Stomach smooth muscle (tissue), 2 donors: ENCODE data around the gene TRMT61A.
"Not testable (repeated sequence)": the region's sequence is repeated elsewhere in the genome, so short reads cannot be mapped to it uniquely, and the experiment has no call there.

Experiments
- H3K27ac ChIP-seq: one replicate; pipeline ENCODE4 v1.7.0; 2013; ENCODE audit warnings: mild to moderate bottlenecking, low read length, inconsistent platforms
- H3K27me3 ChIP-seq, 2 donors: one replicate each; pipeline ENCODE4 v1.7.0; 2013; ENCODE audit warnings: low read length in 2 of 2; ENCODE audit not compliant: insufficient read depth in 2 of 2, control insufficient read depth in 1 of 2
- H3K36me3 ChIP-seq, 2 donors: one replicate each; pipeline ENCODE4 v1.7.0; 2013; ENCODE audit warnings: low read length in 2 of 2; ENCODE audit not compliant: control insufficient read depth in 2 of 2, insufficient read depth in 2 of 2
- H3K4me1 ChIP-seq: one replicate; pipeline ENCODE4 v1.7.0; 2013; ENCODE audit warnings: low read length; ENCODE audit not compliant: control insufficient read depth, insufficient read depth
- H3K4me3 ChIP-seq, 2 donors: one replicate each; pipeline ENCODE4 v1.7.0; 2013; ENCODE audit warnings: low read length in 2 of 2
- H3K9ac ChIP-seq, 2 donors: one replicate each; pipeline ENCODE4 v1.7.0; 2013; ENCODE audit warnings: low read length in 2 of 2, mild to moderate bottlenecking in 1 of 2
- H3K9me3 ChIP-seq, 2 donors: one replicate each; pipeline ENCODE4 v1.7.0; 2013; ENCODE audit warnings: low read length in 2 of 2; ENCODE audit not compliant: control insufficient read depth in 2 of 2
- donor health status: healthy.
- donor health status: Pancreatic carcinoma.

TRMT61A gene

DNA sequence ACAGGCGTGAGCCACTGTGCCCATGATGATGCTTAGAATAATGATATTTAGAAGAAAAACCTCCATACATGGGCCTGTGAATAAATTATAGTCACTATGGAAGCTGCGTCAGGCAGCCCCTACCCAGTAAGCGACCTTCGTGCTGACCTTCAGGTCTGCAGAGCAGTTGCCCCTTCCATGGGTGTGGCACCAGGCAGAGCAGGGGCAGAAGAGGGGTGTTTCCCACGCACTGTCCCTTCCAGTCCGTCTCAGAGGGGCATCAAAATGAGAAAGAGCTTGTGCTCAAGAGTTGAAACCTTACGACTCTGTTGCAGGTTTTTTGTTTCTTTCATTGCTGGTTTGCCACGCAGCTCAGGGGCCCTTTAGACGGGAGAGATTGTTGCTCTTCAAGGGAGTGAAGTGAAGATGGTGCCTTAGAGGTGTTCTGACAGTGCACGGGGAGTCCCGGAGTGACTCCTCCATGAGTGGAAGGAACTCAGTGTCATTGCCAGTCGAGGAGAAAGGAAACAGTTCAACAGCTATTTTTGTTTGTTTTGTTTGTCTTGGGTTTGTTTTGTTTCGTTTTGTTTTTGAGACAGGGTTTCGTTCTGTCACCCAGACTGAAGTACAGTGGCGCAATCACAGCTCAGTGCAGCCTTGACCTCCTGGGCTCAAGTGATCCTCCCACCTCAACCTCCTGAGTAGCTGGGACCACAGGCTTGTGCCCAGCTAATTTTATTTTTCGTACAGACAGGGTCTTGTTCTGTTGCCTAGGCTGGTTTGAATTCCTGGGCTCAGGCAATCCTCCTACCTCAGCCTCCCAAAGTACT lies 20.3 kb upstream of the TRMT61A start:
- no peaks in the 10 kb centered on the region for H3K9me3 ChIP-seq
- H3K4me1 ChIP-seq, result peaks cover 15% of the 10 kb centered on the region
- H3K9ac ChIP-seq, result no peak overlapping the region
- no peaks in the 10 kb centered on the region for H3K27me3 ChIP-seq
- H3K4me3 ChIP-seq, result no peak overlapping the region
- H3K27ac ChIP-seq, result no peak overlapping the region
- H3K36me3 ChIP-seq, result peaks cover 23 to 28% of the 10 kb centered on the region in 2 donors

DNA sequence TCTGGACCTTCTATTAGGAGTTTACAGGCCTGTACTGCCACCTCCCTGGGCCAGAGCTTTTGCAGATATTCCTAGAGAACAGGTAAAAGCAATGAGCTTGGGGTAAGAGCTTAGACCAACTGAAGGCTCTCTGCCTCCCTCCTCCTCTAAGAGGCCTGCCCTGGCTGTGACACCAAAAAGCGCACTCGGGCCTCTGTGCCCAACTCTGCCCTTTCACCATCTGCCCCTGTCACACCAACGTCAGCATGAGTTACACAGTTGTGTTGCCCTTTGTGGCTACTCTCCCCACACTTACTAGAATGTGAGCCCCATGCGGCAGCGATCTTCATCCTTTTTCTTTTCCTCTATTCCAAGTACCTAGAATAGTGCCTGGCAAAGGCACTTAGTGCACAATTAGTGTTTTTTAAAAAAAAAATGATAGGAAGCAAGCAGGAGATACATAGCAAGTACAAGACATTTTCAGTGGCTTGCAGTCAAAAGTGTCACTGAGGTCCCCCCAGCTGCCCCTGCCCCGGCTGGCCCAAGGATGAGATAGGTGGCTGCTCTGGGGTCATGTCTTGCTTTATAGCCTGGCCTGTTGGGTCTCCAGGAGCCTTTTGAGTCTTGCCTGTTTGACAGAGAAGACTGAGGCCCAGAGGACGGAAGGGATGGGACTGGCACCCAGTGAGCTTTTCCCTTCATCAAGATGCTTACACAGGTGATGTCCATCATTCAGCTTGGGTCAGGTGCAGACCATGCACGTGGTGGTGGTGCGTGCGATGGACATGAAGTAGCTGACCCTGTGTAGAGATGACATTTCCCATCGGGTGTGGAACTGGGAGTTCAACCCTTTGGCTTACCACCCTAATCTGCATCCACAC lies 18.9 kb upstream of the TRMT61A start:
- Histone ChIP-seq H3K9ac (no peak overlapping the region), H3K9me3 (no peaks in the 10 kb centered on the region), H3K27ac (no peak overlapping the region), H3K4me1 (peaks cover 18% of the 10 kb centered on the region), H3K36me3 (peaks cover 15 to 19% of the 10 kb centered on the region in 2 donors), H3K27me3 (no peaks in the 10 kb centered on the region), H3K4me3 (no peak overlapping the region)

DNA sequence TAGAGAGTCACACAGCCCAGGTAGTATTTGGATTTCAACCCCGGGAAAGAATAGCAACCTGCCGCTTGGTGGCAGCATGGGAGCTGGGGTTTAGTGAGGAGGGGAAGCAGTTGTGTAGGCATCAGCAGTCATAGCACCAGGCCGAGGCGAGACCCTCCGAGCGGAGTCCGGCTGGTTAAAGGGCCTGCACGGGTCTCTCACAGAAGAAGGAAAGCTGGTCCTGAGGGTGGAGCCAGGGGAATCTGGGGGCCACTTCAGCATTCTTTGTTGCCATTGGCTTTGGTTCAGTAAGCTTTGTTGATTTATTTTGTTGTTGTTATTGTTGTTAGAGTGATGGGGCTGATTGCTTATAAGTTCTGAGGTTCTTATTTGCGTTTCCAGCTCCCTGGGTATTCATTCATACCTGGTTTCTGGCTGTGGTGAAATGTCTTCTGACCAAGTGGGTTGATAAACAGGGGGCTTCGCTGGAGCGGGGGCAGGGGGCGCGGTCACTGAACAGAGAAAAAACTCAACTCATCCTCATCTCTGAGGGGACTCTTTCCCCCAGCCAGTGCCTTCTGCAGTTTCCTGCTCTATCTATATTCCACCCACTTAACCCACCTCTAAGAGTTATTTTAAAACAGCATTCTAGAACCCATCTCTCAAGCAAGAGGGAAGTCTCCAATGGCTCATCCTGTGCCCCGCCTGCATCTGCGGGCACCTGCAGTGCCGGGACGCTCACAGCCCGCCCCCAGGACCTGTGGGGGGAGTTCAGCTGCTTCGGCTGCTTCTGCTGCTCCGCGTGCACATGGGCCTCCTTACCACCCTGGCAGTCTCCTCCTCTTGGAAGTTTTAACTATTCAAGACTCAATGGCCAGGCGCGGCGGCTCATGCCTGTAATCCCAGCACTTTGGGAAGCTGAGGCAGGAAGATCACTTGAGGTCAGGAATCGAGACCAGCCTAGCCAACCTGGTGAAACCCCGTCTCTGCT lies 18.0 kb upstream of the TRMT61A start:
- H3K9ac ChIP-seq, result no peak overlapping the region
- H3K4me1 ChIP-seq, result peaks cover 18% of the 10 kb centered on the region
- no peaks in the 10 kb centered on the region for H3K9me3 ChIP-seq
- H3K27ac ChIP-seq, result no peak overlapping the region
- H3K27me3 ChIP-seq, result no peaks in the 10 kb centered on the region
- H3K4me3 ChIP-seq, result no peak overlapping the region
- peaks cover 10 to 12% of the 10 kb centered on the region in 2 donors for H3K36me3 ChIP-seq

DNA sequence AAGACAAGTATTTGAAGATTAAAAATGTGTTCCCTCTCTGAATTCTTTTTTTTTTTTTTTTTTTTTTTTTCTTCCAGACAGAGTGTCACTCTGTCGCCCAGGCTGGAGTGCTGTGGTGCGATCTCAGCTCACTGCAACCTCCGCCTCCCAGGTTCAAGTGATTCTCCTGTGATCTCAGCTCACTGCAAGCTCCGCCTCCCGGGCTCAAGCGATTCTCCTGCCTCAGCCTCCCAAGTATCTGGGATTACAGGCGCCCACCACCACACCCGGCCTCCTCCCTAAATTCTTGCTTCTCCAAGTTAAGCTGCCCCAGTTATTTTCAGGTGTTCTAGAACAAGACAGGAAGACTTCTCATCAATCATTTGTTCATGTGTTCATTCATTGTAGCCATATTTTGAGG lies 16.8 kb upstream of the TRMT61A start:
- Histone ChIP-seq H3K4me1 (peaks cover 18% of the 10 kb centered on the region), H3K4me3 (peak overlapping the region in 1 of 2 donors; percentile 47), H3K27ac (peak overlapping the region; percentile 87), H3K36me3 (peaks cover 10 to 12% of the 10 kb centered on the region in 2 donors)
- not testable (repeated sequence) for H3K27me3 ChIP-seq, H3K9ac ChIP-seq, H3K9me3 ChIP-seq

DNA sequence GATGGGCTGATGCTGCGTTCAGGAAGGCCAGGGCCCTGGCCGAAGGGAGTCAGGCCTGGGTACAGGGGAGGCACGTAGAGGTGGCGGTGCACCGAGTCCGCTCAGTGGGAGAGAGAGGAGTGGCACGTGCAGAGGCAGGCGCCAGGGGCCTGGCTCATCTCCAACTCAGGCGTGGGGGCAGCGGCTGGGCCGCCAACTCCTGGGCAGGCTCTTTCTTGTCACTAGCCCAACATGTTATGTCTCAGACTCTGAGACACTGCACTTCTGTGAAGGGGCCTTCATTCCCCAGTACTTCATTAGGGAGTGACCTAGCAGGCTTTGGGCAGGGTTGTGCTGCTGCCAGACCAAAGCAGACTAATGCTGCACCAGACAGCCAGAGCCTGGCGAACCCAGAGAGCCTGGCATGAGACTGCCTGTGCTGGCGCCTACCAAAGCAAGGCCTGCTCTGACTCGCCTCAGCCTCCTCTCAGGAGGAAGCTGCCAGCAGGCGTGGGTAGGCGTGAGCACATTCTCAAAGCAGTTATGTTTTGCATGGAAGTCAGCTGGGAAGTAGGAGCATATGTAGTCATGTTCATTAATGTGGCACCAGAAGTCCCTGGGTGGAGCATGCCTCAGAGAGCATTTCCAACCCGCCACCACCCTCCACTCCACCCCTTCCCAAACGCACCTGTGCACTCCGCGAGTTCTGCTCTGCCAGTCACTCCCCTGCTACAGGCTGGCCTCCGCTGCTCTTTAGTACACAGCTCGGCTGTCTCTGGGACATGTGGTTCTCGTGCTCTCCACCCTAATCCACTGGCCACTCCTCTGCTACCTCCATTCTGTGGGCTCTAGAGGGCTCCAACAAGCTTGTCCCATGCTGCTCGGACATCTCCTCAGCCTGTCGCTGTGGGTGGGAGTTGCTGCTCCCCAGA lies 16.0 kb upstream of the TRMT61A start:
- Histone ChIP-seq H3K27me3 (no peaks in the 10 kb centered on the region), H3K36me3 (peaks cover 9 to 10% of the 10 kb centered on the region in 2 donors), H3K9me3 (no peaks in the 10 kb centered on the region), H3K4me3 (peak overlapping the region; percentile 17 to 47), H3K27ac (peak overlapping the region; percentile 87), H3K4me1 (peaks cover 22% of the 10 kb centered on the region), H3K9ac (peak overlapping the region; percentile 36 to 45)

DNA sequence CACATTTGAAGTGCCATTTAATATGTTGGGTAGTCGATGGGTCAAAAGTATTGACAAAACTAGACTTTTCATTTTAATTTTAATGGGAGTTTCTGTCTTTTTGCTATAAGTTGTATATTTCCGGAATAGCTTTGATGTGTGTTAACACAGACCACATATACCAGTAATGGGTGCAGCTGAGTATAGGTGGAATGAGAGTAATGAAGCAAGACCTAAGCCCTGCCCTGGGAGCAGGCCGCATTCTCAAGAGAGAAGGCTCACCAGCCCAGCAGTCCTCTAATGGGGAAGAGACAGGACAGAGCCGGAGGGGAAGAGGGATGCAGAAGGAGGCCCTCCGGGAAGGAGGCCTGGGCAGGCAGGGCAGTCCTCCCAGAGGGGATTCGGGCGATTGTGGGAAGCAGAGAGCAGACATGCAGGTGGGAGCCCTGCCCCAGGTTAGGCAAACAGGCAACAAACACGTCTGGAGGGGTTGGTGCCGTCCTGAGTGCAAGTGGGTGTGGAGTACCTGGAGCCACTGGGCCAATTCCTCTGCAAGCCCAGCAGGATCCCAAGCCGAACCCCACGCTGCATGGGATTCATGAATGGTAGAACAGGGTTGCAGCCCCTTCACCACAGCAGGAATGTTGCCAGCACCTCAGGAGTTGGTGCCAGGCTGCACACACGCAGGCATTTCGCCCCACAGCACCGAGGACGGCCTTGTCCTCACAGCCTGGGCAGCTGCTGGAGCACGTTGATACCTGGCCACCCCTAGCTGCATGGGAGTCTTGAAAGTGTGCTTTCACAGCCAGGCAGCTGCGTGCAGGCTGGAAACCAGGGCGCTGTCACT lies 14.2 kb upstream of the TRMT61A start:
- Histone ChIP-seq H3K27me3 (no peaks in the 10 kb centered on the region), H3K9ac (no peak overlapping the region), H3K36me3 (peaks cover 10 to 11% of the 10 kb centered on the region in 2 donors), H3K27ac (peak overlapping the region; percentile 31), H3K9me3 (no peaks in the 10 kb centered on the region), H3K4me3 (no peak overlapping the region), H3K4me1 (peaks cover 41% of the 10 kb centered on the region)

DNA sequence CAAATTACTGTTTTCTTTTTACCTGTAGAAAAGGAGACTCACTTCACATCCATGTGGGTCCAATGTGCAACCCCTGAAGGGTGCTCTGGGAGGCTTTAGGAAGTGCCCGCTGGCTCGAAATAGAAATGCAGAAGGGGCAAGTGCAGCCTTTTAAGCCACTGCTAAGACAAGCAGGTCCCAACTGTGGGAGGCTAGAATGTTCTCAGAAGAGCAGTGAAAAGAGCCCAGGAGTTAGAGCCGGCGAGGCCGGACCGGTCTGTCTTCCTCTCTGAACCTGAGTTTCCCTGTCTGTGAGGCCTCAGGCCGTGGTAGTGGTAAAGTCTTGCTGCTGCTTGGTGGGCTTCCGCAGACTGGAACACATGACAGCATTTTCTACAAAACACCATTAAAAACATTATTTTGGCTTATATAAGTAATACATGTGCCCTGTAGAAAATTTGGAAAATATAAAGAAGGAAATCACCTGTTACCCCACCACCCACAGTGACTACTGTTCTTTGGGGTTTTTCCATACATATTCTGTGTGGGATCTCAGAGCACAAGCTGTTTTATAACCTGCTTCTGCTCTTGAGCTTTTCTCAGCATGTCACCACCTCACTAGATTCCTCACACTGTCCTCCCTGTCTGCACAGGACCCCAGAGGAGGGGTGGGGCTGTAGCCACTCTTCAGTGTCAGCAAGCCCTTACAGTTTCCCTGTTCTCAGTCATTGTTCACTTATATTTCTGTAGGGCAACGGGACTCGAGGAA lies 12.4 kb upstream of the TRMT61A start:
- Histone ChIP-seq H3K4me1 (peaks cover 52% of the 10 kb centered on the region), H3K9ac (no peak overlapping the region), H3K36me3 (peaks cover 6 to 11% of the 10 kb centered on the region in 2 donors), H3K27ac (peak overlapping the region; percentile 88), H3K9me3 (no peaks in the 10 kb centered on the region), H3K4me3 (no peak overlapping the region), H3K27me3 (no peaks in the 10 kb centered on the region)

DNA sequence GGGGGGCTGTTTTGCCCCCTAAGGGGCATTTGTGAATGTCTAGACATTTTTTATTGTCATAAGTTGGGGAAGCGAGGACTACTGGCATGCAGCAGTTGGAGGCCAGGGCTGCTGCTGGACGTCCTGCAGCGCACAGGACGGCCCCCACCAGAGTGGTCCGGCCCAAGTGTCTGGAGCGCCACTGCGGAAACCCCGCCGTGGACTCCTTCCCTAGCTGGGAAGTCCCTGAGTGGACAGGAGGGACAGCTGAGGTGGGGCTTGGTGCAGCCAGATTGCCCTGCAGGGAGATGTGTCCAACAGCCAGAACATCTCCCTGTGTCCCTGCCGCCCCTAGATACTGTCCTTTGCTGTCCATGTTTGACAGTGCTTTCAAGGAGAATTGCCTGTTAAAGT lies 11.8 kb upstream of the TRMT61A start:
- Histone ChIP-seq H3K36me3 (peaks cover 6 to 11% of the 10 kb centered on the region in 2 donors), H3K27me3 (no peaks in the 10 kb centered on the region), H3K9ac (no peak overlapping the region), H3K27ac (peak overlapping the region; percentile 88), H3K4me3 (no peak overlapping the region), H3K9me3 (no peaks in the 10 kb centered on the region), H3K4me1 (peaks cover 52% of the 10 kb centered on the region)
